NCI-H187 (cell line): ENCODE results near the gene SOX6.

Experiments used
- DNase-seq, 2 experiments: peaks; one replicate each; lab custom pipeline; 2025; lab: John Stamatoyannopoulos, UW

The SOX6 gene

DNA sequence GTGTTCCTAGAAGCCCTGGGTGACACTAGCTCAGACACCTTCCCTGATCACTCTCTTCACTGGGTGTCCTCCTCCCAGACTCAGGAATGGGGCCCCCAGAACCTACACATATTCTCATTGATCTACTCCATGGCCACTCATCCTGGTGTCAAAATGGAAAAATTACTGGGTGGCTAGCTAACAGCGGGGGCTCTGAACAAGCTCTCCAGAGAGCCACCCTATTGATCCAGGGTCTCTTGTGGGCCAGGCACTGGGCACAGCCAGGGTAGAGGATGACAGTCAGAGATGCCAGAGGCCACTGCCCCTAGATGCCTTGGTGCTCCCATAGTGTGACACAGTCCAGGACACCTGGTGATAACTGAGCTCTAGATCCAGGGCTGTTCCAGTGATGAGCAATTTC, 393.1 kb downstream of the SOX6 start:
- DNase-seq: no peak

DNA sequence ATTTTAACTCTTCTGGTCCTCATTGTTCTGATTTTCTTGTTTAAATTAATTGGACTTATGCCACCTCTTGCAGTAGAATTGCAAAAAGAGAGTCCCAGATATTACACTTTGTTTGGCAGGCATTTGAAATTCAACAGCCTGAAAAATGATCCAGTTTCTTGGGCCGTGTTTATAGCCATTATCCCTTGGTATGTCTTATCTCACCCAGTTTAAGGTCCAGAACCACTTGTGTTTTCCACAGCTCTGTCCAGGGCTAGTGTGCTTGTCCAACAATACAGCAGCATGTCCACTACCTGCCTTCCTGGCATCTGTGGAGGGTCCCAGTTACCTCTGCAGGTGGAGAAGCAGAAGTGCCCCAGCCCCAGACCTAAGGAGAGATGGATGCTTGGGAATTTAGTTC, 397.4 kb downstream of the SOX6 start:
- no peak for DNase-seq

DNA sequence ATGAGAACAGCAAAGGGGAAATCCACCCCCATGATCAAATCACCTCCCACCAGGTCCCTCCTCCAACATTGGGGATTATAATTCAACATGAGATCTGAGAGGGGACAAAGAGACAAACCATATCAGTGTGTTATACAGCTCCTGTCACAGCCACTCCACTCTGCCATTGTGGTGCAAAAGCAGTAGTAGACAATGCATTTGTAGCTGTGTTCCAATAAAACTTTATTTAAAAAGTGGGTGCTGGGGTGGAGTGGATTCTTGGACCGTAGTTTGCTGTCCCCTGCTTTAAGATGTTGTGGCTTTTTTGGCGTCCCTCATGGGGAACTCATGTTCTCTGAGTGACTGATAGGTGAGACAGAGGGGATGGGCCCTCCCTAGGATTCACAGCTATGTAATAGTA, 399.1 kb downstream of the SOX6 start:
- DNase-seq: no peak

DNA sequence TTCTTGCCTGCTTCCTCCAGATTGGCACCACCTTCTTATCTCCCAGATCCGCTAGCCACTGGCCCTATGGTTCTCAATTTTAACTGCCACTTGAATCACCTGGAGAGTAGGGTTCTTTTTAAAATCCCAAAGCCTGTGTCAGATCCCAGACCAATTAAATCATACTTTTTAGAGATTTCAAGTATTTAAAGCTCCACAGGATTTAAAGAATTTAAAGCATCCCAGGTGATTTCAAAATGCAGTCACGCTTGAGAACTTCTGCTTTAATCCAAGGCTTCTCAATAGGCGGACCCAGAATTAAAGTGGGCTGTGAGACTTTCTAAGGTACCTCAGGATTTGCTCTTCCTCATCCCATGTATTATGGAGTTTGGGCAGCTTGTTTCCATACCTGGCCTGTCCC, 400.0 kb downstream of the SOX6 start:
- DNase-seq: no peak

DNA sequence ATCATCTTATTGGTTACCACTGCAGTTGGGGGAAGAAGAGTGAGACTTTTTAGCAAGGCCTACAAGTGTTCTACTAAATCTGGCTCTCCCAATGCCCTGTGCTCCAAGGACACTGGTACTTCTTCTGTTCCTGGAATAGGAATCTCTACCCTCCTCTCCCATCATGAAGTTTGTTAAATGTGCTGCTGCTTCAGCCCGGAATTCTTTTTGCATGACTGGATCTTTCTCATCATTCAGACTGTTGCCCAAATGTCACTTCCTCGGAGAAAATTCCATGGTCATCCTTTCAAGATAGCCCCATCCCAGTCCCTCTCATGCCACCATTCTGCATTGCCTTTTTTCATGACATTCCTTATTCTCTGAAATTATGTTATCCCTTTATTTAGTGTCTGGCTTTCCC, 400.8 kb downstream of the SOX6 start:
- no peak for DNase-seq

DNA sequence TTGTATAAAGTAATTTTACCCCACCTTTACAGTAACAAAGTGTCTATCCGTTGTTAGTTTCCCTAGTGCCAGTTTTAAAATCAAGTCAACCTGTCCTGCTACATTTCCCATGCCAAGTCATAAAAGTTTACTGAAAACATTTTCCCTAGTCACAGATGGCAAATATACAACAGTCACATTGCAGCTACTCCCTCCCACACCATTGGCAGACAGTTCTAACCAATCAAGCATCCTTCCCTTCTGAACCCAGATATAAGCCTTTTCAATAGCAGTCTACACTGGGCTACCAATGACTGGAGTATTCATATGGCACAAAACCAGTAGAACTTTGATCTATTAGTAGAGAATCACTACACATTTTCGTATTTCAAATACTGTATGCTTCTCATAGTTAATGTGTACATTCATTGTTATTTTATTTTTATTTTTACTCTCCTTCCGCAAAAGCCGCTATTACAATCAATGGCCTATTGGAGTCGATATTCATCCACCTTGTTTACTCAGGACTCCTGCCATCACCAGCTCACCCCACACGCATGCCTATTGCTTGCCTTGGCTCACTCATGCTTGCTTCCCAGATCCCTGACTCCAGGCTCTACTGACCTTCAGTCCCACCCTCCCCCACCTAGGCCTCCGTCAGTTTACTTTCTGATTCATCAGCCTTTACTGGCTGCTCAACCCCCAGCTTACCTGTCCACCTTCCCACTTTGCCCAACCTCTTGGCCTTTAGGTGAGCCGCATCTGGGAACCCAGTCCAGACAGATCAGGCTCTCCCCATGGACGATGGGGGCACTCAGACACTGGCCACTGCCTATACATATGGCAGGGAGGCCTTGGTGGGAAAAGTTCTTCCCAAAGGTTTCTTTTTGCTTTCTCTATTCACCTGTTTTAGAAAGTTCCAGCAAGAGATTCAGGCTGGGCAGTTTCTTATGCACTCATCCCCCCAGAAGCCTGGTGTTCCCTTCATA, 408.4 kb downstream of the SOX6 start:
- no peak for DNase-seq

DNA sequence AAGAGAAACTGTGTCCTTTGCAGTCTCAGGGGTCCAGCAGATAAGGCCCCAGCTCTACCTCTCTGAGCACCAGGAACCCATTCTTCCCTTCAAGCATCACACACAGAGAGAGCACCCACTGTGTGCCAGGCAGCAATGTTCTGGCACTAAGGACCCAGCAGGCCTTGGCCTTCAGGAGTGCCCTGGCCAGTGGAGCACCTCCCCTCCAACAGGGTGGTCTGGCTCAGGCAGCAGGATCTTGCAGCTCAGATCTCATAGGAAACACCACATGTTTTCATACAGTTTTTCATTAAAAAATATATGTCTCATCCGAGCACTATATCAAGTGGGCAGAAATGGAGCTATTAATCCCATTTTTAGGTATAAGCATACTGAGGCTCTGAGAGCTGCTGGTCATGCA, 410.6 kb downstream of the SOX6 start:
- DNase-seq: no peak

DNA sequence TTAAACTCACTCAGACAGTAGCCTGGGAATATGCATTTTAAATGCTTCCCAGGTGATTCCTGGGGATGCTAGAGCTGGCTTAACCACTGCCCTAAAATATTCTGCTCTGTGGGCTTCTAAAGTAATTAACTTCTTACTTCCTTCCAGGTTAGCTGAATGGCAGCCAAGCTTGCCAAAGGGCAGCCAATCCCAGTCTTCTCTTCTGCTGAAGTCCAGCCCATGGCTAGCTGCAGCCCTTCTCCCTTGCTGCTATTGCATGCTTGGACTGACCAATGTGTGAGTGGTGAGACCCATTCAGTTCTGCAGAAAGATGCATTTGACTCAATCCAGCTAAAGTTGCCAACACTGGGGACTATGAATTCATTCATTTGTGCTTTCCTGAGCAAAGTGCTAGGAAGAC, 411.9 kb downstream of the SOX6 start:
- DNase-seq: no peak

DNA sequence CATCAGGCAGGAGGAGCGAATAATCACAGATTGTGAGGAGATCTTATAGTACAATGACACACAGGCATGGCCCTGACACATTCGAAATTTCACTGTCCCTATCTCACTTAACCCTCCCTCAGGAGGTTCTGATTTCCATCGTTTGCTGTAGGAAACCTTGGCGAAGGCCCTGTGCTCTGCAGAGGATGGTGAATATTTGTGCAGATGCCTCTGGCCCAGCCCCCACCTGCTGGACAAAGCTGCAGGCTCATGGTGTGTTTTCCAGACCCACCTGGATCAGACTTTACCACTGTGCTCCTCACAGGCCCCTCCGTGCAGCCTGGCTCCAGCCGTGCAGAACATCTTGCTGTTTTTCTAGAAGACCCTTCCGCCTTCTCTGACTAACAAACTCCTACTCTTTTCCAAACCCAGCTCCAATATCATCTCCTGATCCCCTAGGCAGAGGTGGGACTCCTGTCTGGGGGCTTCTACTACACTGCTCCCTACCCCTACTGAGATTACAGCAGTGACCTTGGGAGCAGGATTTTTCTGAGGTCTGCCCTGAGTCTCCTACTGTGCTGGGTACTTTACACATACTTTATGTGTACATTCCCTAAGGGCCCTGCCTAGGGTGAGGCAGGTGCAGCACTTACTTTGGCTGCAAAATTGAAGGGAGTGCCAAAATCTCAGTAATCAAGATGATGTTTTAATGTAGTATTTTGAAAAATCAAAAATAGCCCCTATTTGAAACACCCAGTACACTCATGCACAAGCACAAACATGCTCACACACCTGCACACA, 412.7 kb downstream of the SOX6 start:
- DNase-seq: no peak

DNA sequence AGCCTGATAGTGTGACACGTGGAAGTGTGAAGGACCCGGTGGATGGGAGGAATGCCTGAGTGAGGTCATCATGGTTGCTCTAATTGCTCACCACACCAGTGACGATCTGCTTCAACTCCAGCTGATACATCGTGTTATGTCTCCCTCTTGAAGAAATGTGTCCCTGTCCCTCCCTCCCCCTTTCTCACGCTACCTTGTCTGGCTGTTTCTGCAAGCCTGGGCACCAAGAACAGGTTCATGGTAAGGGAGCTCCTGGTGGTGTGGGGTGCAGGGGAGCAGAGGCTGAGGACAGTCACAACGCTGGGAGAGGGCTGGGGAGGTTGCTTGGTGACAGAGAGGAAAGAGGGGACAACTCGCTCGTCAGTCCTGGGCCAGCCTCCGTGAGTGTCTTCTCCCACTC, 413.4 kb downstream of the SOX6 start:
- no peak for DNase-seq

DNA sequence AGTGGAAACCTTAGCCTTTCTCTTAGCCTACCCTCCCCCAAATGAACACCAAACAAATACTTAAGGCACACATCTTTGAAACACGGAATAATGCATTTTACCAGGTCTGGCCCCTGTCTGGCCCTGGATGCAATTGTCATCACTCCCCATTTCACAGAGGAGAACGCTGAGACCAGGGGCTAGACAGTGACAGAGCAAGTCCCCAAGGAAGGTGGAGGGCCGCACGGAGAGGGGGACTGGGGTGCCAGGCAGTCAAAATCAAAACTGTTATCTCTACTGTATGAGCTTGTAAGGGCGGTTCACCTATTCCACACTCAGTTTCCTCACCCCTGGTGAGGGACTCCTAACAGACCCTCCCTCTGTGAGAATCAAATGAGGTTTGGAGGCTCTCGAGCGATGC, 414.2 kb downstream of the SOX6 start:
- DNase-seq: no peak

DNA sequence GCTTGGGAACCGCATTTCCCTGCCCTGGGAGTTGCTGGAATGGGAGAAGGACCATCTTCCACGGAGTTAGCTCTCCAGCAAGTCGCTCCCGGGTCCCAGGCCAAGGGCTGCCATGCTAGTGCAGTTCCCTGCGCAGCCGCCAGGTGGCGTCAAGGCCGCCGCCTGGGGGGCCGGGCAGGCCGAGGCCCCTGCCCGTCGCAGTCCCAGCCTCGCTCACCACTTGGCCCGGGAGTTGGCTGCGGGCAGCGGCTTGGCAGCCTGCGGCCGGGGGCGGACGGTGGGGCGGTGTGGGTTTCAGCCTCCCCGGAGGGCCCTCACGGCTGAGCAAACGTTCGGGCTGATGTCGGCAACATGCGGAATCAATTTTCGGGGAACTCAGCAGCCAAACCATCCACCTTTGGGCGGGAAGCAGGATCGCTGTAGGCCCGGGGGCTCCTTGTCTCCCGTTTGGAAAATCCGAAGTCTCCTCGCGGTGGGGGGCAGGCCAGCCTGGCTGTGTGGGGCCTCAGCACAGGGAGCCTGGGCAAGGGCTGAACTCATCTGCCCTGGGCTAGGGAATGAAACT, 415.1 kb downstream of the SOX6 start:
- DNase-seq: no peak

DNA sequence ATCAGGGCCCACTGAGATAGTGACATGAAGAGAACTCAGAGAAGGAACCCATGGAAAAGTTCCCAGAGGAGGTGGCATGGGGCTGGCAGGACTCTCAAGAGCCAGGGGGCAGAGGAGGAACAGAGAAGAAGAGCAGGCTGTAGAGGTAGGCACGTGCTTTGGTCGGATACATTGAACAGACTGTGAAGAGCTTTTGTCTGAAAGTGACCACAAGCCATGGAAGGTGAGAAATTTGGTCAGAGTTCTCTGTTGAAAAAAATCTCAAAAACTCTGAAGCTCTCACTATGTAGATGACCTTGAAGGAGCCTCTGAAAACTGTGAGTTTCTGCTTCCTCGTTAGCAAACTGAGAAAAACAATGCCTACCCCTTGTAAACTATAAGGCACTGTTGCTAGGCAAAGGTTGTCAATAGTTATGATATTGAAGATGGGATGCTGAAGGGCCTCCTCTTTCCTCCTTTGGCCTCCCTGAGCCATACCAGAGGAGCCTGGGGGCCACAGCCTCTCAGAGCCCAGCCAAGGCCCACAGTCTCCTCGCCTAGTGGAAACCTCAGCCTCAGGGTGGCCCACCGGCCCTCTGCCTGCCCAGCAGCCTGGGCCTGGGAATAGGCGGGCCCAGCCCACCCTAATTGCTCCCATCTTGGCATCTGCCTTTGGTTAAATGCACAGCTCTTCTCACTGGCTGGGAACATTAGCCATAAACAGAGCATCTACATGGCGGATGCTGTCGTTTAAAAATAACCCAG, 415.7 kb downstream of the SOX6 start:
- no peak for DNase-seq

DNA sequence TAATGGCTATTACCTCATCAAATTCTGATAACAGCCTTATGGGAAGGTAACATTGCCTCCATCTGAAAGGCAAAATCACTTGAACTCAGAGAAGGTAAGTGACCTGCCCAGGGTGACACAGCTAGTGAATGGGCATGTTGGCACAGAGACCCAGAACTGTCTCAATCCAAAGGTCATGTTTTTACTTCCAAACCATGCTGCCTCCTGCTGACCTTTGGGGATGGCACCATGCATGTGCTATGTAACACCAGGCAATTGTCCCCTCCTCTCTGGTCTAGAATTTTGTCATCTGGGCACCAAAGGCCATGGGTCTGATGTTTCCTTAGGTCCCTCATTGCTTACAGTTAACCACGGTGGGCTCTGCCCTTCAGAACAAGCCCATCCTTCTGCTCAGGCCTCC, 417.4 kb downstream of the SOX6 start:
- DNase-seq: no peak

DNA sequence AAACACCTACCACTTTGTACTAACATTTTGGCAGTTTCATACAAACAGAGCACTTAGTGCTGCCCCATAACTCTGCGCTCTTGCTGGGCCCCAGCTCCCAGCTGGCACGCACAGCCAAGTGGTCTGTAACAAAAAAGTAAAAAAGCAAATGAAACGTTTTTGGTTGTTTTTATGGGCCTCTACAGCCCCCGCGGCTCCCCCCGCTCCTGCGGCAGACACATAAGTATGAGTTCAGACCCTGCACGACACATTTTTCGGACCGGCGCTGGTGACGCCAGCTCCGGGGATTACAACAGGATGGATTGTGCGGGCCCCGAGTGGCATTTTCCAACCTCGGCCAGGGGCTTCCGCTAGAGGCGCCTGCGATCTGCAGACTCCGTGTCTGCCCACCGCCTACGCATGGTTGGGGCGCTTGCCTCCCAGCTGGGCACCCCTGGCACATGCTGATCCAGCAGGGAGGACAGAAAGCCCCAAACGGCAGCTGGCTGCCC, 418.2 kb downstream of the SOX6 start:
- DNase-seq: no peak

DNA sequence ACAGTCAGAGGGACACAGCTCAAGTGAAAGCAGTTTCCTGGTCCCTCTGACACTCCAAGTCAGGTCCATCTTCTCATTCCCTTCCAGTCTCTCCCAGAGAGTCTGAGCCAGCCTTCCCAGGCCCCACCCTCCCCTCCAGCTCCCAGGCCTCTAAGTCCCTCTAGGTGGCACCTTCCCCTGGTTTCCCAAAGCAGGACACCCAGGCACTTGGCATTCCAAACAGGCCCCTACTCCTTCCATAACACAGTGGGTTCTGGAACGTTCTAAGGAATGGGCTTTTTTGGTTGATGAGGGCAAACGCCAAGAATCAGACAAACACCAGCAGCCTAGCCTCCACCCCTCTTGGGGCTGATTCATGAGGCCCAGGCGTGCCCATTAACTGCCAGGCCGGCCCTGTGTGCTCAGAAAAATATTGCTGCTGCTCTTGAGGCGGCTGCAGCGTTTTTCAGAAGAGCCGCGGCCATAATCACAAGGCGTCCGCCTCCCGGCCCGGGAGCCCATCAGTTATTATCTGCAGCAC, 418.7 kb downstream of the SOX6 start:
- DNase-seq: no peak

DNA sequence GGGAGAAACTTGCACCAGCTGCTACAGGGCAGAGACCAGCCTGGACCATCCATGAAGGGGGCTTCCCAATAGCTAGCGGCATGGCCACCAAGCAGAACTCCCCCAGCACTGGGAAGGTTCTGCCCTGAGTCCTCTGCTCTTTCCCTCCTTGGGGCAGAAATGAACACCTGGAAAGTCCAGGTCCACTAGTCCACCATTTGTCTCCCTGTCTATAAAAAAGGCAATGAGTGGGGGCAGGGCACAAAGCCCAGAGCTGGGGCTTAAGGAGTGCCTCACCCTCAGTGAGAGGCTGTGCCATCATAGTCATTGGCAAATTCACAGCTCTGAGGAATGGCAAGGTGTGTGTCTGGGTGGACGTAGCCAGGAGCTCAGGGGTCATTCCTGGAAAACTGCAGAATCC, 420.3 kb downstream of the SOX6 start:
- no peak for DNase-seq

DNA sequence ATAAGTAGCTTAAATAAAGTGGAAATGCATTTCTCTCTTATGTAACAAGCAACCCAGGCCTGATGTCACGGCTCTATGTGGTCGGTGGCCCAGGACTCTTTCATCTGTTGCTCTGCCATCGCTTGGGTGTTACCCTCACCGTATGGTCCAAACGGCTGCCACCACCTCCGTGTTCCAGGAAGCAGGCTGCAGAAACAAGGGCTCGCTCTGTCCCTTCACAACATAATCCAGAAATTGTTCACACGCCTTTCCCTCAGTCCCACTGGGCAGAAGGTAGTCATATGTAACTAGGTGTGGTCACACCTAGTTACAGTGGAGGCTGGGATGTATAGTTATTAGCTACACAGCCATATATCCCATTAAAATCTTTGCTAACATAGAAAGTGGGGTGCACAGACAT, 421.0 kb downstream of the SOX6 start:
- no peak for DNase-seq

DNA sequence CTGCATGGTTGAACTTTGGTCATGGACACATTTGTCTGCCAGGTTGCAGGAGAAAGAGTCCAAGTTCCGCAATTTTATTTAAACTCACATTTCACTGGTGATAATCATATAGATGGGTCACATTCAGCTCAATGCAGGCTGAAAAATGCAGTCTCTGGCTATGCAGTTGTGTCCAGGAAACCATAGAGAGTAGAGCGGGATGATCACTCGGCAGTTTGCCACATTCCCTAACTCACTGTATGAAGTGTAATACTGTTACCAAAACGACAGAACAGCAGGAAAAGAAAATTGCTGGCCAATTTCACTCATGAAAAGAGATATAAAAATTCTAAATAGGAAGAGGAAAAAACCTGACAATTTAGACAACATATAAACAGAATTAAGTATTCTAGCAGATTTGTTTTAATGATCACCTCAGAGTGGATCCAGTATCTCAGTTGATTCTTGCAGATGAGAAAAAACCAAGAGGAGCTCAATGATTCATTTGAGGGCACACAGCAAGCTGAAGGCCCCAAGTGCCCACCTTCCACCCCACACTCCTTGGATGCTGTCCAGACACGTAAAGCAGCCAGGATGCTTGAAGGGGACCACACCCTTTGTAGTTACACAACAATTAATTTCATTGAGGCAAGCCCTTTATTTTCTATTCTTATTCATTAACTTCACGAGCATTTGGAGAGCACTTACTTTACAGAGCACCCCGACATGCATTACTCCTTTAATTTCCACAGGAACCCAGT, 422.3 kb downstream of the SOX6 start:
- no peak for DNase-seq

DNA sequence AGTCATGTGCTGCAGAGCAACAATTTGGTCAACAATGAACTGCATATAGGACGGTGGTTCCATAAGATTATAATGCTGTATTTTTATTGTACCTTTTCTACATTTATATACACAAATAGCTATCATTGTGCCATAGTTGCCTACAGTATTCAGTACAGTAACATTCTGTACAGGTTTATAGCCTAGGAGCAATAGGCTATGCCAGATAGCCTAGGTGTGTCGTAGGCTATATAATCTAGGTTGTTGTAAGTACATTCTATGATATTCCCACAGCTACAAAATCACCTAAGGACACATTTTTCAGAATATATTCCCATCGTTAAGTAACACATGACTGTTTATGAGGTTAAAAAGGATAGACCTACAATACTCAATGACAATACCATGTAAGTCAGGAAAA, 423.9 kb downstream of the SOX6 start:
- DNase-seq: no peak

DNA sequence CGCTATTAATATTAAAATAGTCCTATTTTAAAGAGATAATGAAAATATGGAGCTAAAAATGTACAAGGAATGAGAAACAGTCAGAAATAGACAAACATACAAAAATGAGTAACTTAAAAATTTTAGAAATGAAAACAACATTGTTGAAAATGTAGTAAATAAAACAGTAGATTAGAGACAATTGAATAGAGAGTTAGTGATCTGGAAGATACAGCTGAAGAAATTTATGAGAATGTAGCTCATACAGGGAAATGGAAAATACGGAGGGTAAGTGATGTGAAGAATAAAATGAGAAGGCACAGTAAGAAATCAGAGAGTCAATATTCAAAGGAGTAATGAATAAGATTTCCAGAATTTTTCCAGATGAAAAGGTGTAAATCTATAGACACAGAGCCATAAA, 424.8 kb downstream of the SOX6 start:
- no peak for DNase-seq
